ENCODE data around the gene SKA2. TPM values are rescaled to one million over a fixed set of nuclear protein-coding genes. Genes with fewer than 3 reads are reported as not detected.

The SKA2 gene
- total RNA-seq, 1 experiment from 2014 or later: 91.9 TPM

GRCh38 chr17:59145571-59146096 lies 9.4 kb downstream of the SKA2 start:
- WGBS (ENCODE audit: extremely low coverage, insufficient read length, low lambda C conversion rate): no CpG with 5 or more reads among the region's 4 CpGs
- no peak overlapping the region for H2BK5ac ChIP-seq (ENCODE audit: insufficient read length, low read length)
- no peak overlapping the region for H2BK120ac ChIP-seq (ENCODE audit: low read depth, low read length, poor library complexity, severe bottlenecking)
- H3K23ac ChIP-seq (ENCODE audit: insufficient read length, low read depth, low read length): no peak overlapping the region
- no peak overlapping the region for H2BK12ac ChIP-seq (ENCODE audit: insufficient read length, low read depth, low read length)
- H3K4me2 ChIP-seq (ENCODE audit: insufficient read depth, insufficient read length, low read length): no peak overlapping the region
- no peak overlapping the region for H3K27ac ChIP-seq (ENCODE audit: insufficient read length, low read depth, low read length)
- no peaks in the 10 kb centered on the region for H4K20me1 ChIP-seq (ENCODE audit: control insufficient read depth, insufficient read depth, insufficient read length)
- H3K9me3 ChIP-seq (ENCODE audit: control insufficient read depth, low read depth, low read length): no peaks in the 10 kb centered on the region
- no peak overlapping the region for H4K8ac ChIP-seq (replicated peaks; ENCODE audit: insufficient read length, low read depth, low read length)
- TF ChIP-seq CTCF (conservative IDR thresholded peaks at IDR 0.05): no peak
- Mint-ChIP-seq H3K4me1 (peaks cover 2 to 6% of the 10 kb centered on the region in 2 experiments; a peak in 3 of 4 replicates), H3K27ac (no peak overlapping the region), H3K4me3 (no peak overlapping the region; a peak in 1 of 5 replicates), H3K9me3 (no peaks in the 10 kb centered on the region), H3K36me3 (ENCODE audit: insufficient read depth in 1 of 3, low read depth in 3 of 3) (peaks cover 0 to 26% (median 21%) of the 10 kb centered on the region in 3 experiments; a peak in 6 of 7 replicates), H3K27me3 (ENCODE audit: low read depth) (no peaks in the 10 kb centered on the region)
- H3K56ac ChIP-seq (ENCODE audit: insufficient read length, low read depth, low read length): no peak overlapping the region
- H4K5ac ChIP-seq (ENCODE audit: insufficient read length, low read depth, low read length): no peak overlapping the region
- H2AFZ ChIP-seq (ENCODE audit: low read length): no peak overlapping the region
- no peak overlapping the region for H2BK20ac ChIP-seq (ENCODE audit: low read depth, low read length, poor library complexity, severe bottlenecking)
- no peaks in the 10 kb centered on the region for H3K4me1 ChIP-seq (ENCODE audit: insufficient read depth, low read length)
- H3K18ac ChIP-seq (ENCODE audit: insufficient read length, low read depth, low read length): no peak overlapping the region
- H3K9ac ChIP-seq (ENCODE audit: extremely low read depth, insufficient read length, low read length): no peak overlapping the region
- H3T11ph ChIP-seq (ENCODE audit: low read length): no peak overlapping the region
- H3K27me3 ChIP-seq (ENCODE audit: insufficient read depth, low read length): no peaks in the 10 kb centered on the region; the same call in 1 of the 2 replicates
- H3K14ac ChIP-seq (ENCODE audit: insufficient read depth, low read length): no peak overlapping the region
- H3K23me2 ChIP-seq (ENCODE audit: insufficient read length, low read depth, low read length, poor library complexity, severe bottlenecking): no peaks in the 10 kb centered on the region
- H3K79me1 ChIP-seq (ENCODE audit: insufficient read depth, low read depth, low read length, poor library complexity, severe bottlenecking): peaks cover 14% of the 10 kb centered on the region
- no peak overlapping the region for H2BK15ac ChIP-seq (ENCODE audit: low read depth, low read length)
- no peak overlapping the region for H2AK5ac ChIP-seq (ENCODE audit: insufficient read length, low read length)
- H3K79me2 ChIP-seq (ENCODE audit: insufficient read depth, low read length): peaks cover 37% of the 10 kb centered on the region; the same call in 1 of the 2 replicates
- no peak overlapping the region for H4K91ac ChIP-seq (ENCODE audit: insufficient read length, low read depth, low read length)
- no peak overlapping the region for H3K4ac ChIP-seq (ENCODE audit: low read depth, low read length)
- no peak for DNase-seq

Data from H9 (cell line).